COLO668 (cell line): Measurements from ENCODE around the gene PRSS36.
"Not testable (repeated sequence)": the region's sequence is repeated elsewhere in the genome, so short reads cannot be mapped to it uniquely, and the experiment has no call there.

Experiments used
- DNase-seq: peaks from one replicate; lab custom pipeline; 2025; ENCODE audit not compliant: unreplicated experiment; lab: John Stamatoyannopoulos, UW

The PRSS36 gene

GRCh38 chr16:31142109-31143010, 7.5 kb downstream of the PRSS36 start:
- peak; percentile 99 for DNase-seq

- peak; percentile 27 for DNase-seq
Observed at GRCh38 chr16:31141489-31142108, 8.3 kb downstream of the PRSS36 start.

- DNase-seq = not testable (repeated sequence)
Observed at GRCh38 chr16:31141071-31141469, 8.8 kb downstream of the PRSS36 start.

GRCh38 chr16:31138621-31139578, 11.0 kb downstream of the PRSS36 start:
- no peak for DNase-seq

GRCh38 chr16:31136822-31137499, 12.9 kb downstream of the PRSS36 start:
- DNase-seq = not testable (repeated sequence)

- no peak for DNase-seq
Observed at GRCh38 chr16:31136287-31136662, 13.6 kb downstream of the PRSS36 start.

GRCh38 chr16:31135535-31136286, 14.2 kb downstream of the PRSS36 start, which contains the start of gene PRSS8:
PRSS8 (minus strand) TSS chr16:31135727; CDS start chr16:31135498, 229 bp downstream.
- peak; percentile 59 for DNase-seq

GRCh38 chr16:31134625-31135534, 15.0 kb downstream of the PRSS36 start:
- DNase-seq = peak; percentile 15

GRCh38 chr16:31134091-31134571, 15.7 kb downstream of the PRSS36 start:
- no peak for DNase-seq

- no peak for DNase-seq
Observed at GRCh38 chr16:31133046-31133501, 16.8 kb downstream of the PRSS36 start.

GRCh38 chr16:31132303-31132979, 17.4 kb downstream of the PRSS36 start:
- no peak for DNase-seq

GRCh38 chr16:31131841-31132271, 18.0 kb downstream of the PRSS36 start:
- DNase-seq = no peak

GRCh38 chr16:31131416-31131815, 18.4 kb downstream of the PRSS36 start:
- no peak for DNase-seq

- peak; percentile 64 for DNase-seq
Observed at GRCh38 chr16:31130899-31131298, 19.0 kb downstream of the PRSS36 start.

GRCh38 chr16:31130336-31130891, 19.5 kb downstream of the PRSS36 start:
- no peak for DNase-seq

- DNase-seq = no peak
Observed at GRCh38 chr16:31129568-31130335, 20.1 kb downstream of the PRSS36 start.
